Type B pancreatic cell (in vitro differentiated cells): ENCODE data around the gene HBEGF. TPM values are rescaled to one million over a fixed set of nuclear protein-coding genes. Genes with fewer than 3 reads are reported as not detected.

Source experiments
- DNase-seq: peaks from one replicate; pipeline ENCODE4 v3.0.0; 2021; ENCODE audit warnings: mixed read lengths; ENCODE audit not compliant: unreplicated experiment; ENCODE audit errors: extremely low spot score
- H3K27ac Mint-ChIP-seq: 2 replicates; pipeline ENCODE4 v1.8.0; 2021; ENCODE audit warnings: mild to moderate bottlenecking, mixed read lengths
- H3K27me3 Mint-ChIP-seq: 2 replicates; pipeline ENCODE4 v1.8.0; 2021; ENCODE audit warnings: mixed read lengths
- H3K36me3 Mint-ChIP-seq: 2 replicates; pipeline ENCODE4 v1.8.0; 2021; ENCODE audit warnings: mixed read lengths
- H3K4me1 Mint-ChIP-seq: one replicate; pipeline ENCODE4 v1.8.0; 2021; ENCODE audit warnings: mixed read lengths; ENCODE audit not compliant: unreplicated experiment
- H3K4me3 Mint-ChIP-seq: 2 replicates; pipeline ENCODE4 v1.8.0; 2021; ENCODE audit warnings: mild to moderate bottlenecking, mixed read lengths
- H3K9me3 Mint-ChIP-seq: 2 replicates; pipeline ENCODE4 v1.8.0; 2021; ENCODE audit warnings: mixed read lengths
- CTCF ChIP-seq: fragments of 200-600 bp; sonication (generic); conservative IDR thresholded peaks from 2 replicates; pipeline ENCODE4 v1.5.0; 2021; ENCODE audit warnings: antibody characterized with exemption, mild to moderate bottlenecking
- total RNA-seq: library from RNA; stranded (reverse); gene quantifications from 2 replicates; pipeline ENCODE4 v1.2.1, GENCODE V29; 2021; ENCODE audit warnings: low replicate concordance

The HBEGF gene
- total RNA-seq, 1 donor from 2014 or later = 4.7 TPM

- no peak for DNase-seq
- H3K27me3 Mint-ChIP-seq = peaks cover 10% of the 10 kb centered on the region
- no peak for TF ChIP-seq CTCF
- no peak overlapping the region for H3K4me3 Mint-ChIP-seq
- H3K27ac Mint-ChIP-seq = no peak overlapping the region
- H3K36me3 Mint-ChIP-seq = no peaks in the 10 kb centered on the region
- no peaks in the 10 kb centered on the region for H3K9me3 Mint-ChIP-seq
- H3K4me1 Mint-ChIP-seq = peaks cover 10% of the 10 kb centered on the region
These were observed 14.5 kb upstream of the HBEGF start for GRCh38 chr5:140360681-140361479.

- Mint-ChIP-seq H3K27me3 (peaks cover 10% of the 10 kb centered on the region), H3K9me3 (no peaks in the 10 kb centered on the region), H3K4me1 (peaks cover 10% of the 10 kb centered on the region), H3K27ac (no peak within 1 kb of the TSS), H3K4me3 (no peak within 1 kb of the TSS), H3K36me3 (no peaks in the 10 kb centered on the region)
- no peak for TF ChIP-seq CTCF
- DNase-seq = no peak
These were observed 13.7 kb upstream of the HBEGF start, which contains the start of gene SLC4A9 for GRCh38 chr5:140360101-140360500. SLC4A9 (plus strand) TSS chr5:140360194; CDS start chr5:140360237, 43 bp downstream.

GRCh38 chr5:140358738-140359310 is 12.4 kb upstream of the HBEGF start:
- Mint-ChIP-seq H3K9me3 (no peaks in the 10 kb centered on the region), H3K4me1 (peaks cover 10% of the 10 kb centered on the region), H3K36me3 (no peaks in the 10 kb centered on the region), H3K27ac (peak overlapping the region; percentile 21), H3K27me3 (peaks cover 16% of the 10 kb centered on the region), H3K4me3 (no peak overlapping the region)
- no peak for DNase-seq
- peak; percentile 64 for TF ChIP-seq CTCF

- H3K9me3 Mint-ChIP-seq = no peaks in the 10 kb centered on the region
- peak; percentile 90 for TF ChIP-seq CTCF
- H3K4me1 Mint-ChIP-seq = peaks cover 10% of the 10 kb centered on the region
- peaks cover 13% of the 10 kb centered on the region for H3K27me3 Mint-ChIP-seq
- H3K27ac Mint-ChIP-seq = peak overlapping the region; percentile 84
- peak overlapping the region; percentile 80 for H3K4me3 Mint-ChIP-seq
- DNase-seq = peak; percentile 85
- no peaks in the 10 kb centered on the region for H3K36me3 Mint-ChIP-seq
These were observed 11.3 kb upstream of the HBEGF start for GRCh38 chr5:140357726-140358093.

GRCh38 chr5:140356853-140357725 is 10.7 kb upstream of the HBEGF start:
- Mint-ChIP-seq H3K27ac (peak overlapping the region; percentile 84), H3K4me3 (peak overlapping the region; percentile 80), H3K4me1 (peaks cover 10% of the 10 kb centered on the region), H3K27me3 (peaks cover 13% of the 10 kb centered on the region), H3K9me3 (no peaks in the 10 kb centered on the region), H3K36me3 (no peaks in the 10 kb centered on the region)
- no peak for DNase-seq
- TF ChIP-seq CTCF = no peak
